GM19395 (cell line): ENCODE results near the gene ARHGAP44.

Experiments
- ATAC-seq: cut with Tn5 transposase; IDR thresholded peaks from one replicate; pipeline ENCODE4 v1.9.1; 2021; ENCODE audit warnings: mild to moderate bottlenecking, moderate library complexity; ENCODE audit not compliant: unreplicated experiment

Gene ARHGAP44

GRCh38 chr17:12789481-12790248, at the start of gene ARHGAP44:
Gene ARHGAP44, plus strand, starts transcription at chr17:12789498. Its CDS starts 341 bp downstream, at chr17:12789839.
- ATAC-seq: peak; percentile 93

GRCh38 chr17:12739500-12739899, 49.8 kb upstream of the ARHGAP44 start:
- no peak for ATAC-seq

- no peak for ATAC-seq
Measured at GRCh38 chr17:12743046-12743445, 46.3 kb upstream of the ARHGAP44 start.

GRCh38 chr17:12744298-12744697, 45.0 kb upstream of the ARHGAP44 start:
- ATAC-seq: no peak

- ATAC-seq: no peak
Measured at GRCh38 chr17:12744786-12745185, 44.5 kb upstream of the ARHGAP44 start.

GRCh38 chr17:12745486-12745885, 43.8 kb upstream of the ARHGAP44 start:
- ATAC-seq: no peak

- ATAC-seq: no peak
Measured at GRCh38 chr17:12756786-12757185, 32.5 kb upstream of the ARHGAP44 start.

- ATAC-seq: no peak
Measured at GRCh38 chr17:12759090-12759489, 30.2 kb upstream of the ARHGAP44 start.

- ATAC-seq: no peak
Measured at GRCh38 chr17:12765548-12765947, 23.8 kb upstream of the ARHGAP44 start.

- no peak for ATAC-seq
Measured at GRCh38 chr17:12768255-12768654, 21.0 kb upstream of the ARHGAP44 start.

GRCh38 chr17:12769981-12770380, 19.3 kb upstream of the ARHGAP44 start:
- ATAC-seq: no peak

GRCh38 chr17:12773153-12773552, 16.1 kb upstream of the ARHGAP44 start:
- ATAC-seq: peak; percentile 54

- peak; percentile 94 for ATAC-seq
Measured at GRCh38 chr17:12789075-12789480, 220 bp upstream of the ARHGAP44 start.

GRCh38 chr17:12790249-12791106, 1.2 kb downstream of the ARHGAP44 start:
- no peak for ATAC-seq

GRCh38 chr17:12794919-12795532, 5.7 kb downstream of the ARHGAP44 start:
- ATAC-seq: no peak

- no peak for ATAC-seq
Measured at GRCh38 chr17:12800855-12801365, 11.6 kb downstream of the ARHGAP44 start.

- no peak for ATAC-seq
Measured at GRCh38 chr17:12806630-12807029, 17.3 kb downstream of the ARHGAP44 start.

GRCh38 chr17:12808723-12809122, 19.4 kb downstream of the ARHGAP44 start:
- ATAC-seq: no peak

GRCh38 chr17:12812877-12813276, 23.6 kb downstream of the ARHGAP44 start:
- ATAC-seq: no peak

- ATAC-seq: no peak
Measured at GRCh38 chr17:12813664-12814063, 24.4 kb downstream of the ARHGAP44 start.

- ATAC-seq: no peak
Measured at GRCh38 chr17:12814718-12815117, 25.4 kb downstream of the ARHGAP44 start.
